ENCODE results near the gene GNG4.
"Not testable (repeated sequence)": the region's sequence is repeated elsewhere in the genome, so short reads cannot be mapped to it uniquely, and the experiment has no call there.

Gene GNG4

GRCh38 chr1:235622936-235623779, 26.4 kb downstream of the GNG4 start:
- no peak overlapping the region for H3K4me3 Mint-ChIP-seq
- H3K9me3 Mint-ChIP-seq, result no peaks in the 10 kb centered on the region
- no peak for ATAC-seq
- H3K27me3 Mint-ChIP-seq, result peaks cover 41% of the 10 kb centered on the region
- no peak overlapping the region for H3K27ac Mint-ChIP-seq
- no peaks in the 10 kb centered on the region for H3K4me1 Mint-ChIP-seq
- no peaks in the 10 kb centered on the region for H3K36me3 Mint-ChIP-seq

- H3K4me1 Mint-ChIP-seq, H3K9me3 Mint-ChIP-seq, H3K36me3 Mint-ChIP-seq, H3K27ac Mint-ChIP-seq, H3K4me3 Mint-ChIP-seq, ATAC-seq: not testable (repeated sequence)
- H3K27me3 Mint-ChIP-seq, result peaks cover 16% of the 10 kb centered on the region
Measured at GRCh38 chr1:235619149-235619548, 30.4 kb downstream of the GNG4 start.

- H3K36me3 Mint-ChIP-seq, result no peaks in the 10 kb centered on the region
- H3K4me1 Mint-ChIP-seq, result no peaks in the 10 kb centered on the region
- no peak overlapping the region for H3K27ac Mint-ChIP-seq
- H3K4me3 Mint-ChIP-seq, result no peak overlapping the region
- ATAC-seq, result no peak
- H3K9me3 Mint-ChIP-seq, result no peaks in the 10 kb centered on the region
- peaks cover 7% of the 10 kb centered on the region for H3K27me3 Mint-ChIP-seq
Measured at GRCh38 chr1:235617808-235618207, 31.8 kb downstream of the GNG4 start.

GRCh38 chr1:235617140-235617539, 32.4 kb downstream of the GNG4 start:
- Mint-ChIP-seq H3K27me3 (peaks cover 7% of the 10 kb centered on the region), H3K4me3 (no peak overlapping the region), H3K4me1 (no peaks in the 10 kb centered on the region), H3K9me3 (no peaks in the 10 kb centered on the region), H3K36me3 (no peaks in the 10 kb centered on the region), H3K27ac (no peak overlapping the region)
- ATAC-seq, result no peak

- no peak overlapping the region for H3K27ac Mint-ChIP-seq
- H3K36me3 Mint-ChIP-seq, result no peaks in the 10 kb centered on the region
- ATAC-seq, result peak; percentile 48
- no peak overlapping the region for H3K4me3 Mint-ChIP-seq
- peaks cover 7% of the 10 kb centered on the region for H3K27me3 Mint-ChIP-seq
- no peaks in the 10 kb centered on the region for H3K4me1 Mint-ChIP-seq
- no peaks in the 10 kb centered on the region for H3K9me3 Mint-ChIP-seq
Measured at GRCh38 chr1:235614442-235614954, 35.1 kb downstream of the GNG4 start.

GRCh38 chr1:235613602-235614001, 36.0 kb downstream of the GNG4 start:
- Mint-ChIP-seq H3K27me3 (peaks cover 7% of the 10 kb centered on the region), H3K4me1 (no peaks in the 10 kb centered on the region), H3K4me3 (no peak overlapping the region), H3K9me3 (no peaks in the 10 kb centered on the region), H3K36me3 (no peaks in the 10 kb centered on the region), H3K27ac (no peak overlapping the region)
- ATAC-seq, result no peak

GRCh38 chr1:235612761-235613160, 36.8 kb downstream of the GNG4 start:
- ATAC-seq, result no peak
- Mint-ChIP-seq H3K27me3 (peaks cover 7% of the 10 kb centered on the region), H3K9me3 (no peaks in the 10 kb centered on the region), H3K4me3 (no peak overlapping the region), H3K4me1 (no peaks in the 10 kb centered on the region), H3K36me3 (no peaks in the 10 kb centered on the region), H3K27ac (no peak overlapping the region)

GRCh38 chr1:235610157-235610556, 39.4 kb downstream of the GNG4 start:
- Mint-ChIP-seq H3K27me3 (peaks cover 7% of the 10 kb centered on the region), H3K9me3 (no peaks in the 10 kb centered on the region), H3K4me3 (no peak overlapping the region), H3K36me3 (no peaks in the 10 kb centered on the region), H3K27ac (no peak overlapping the region), H3K4me1 (no peaks in the 10 kb centered on the region)
- ATAC-seq, result no peak

- no peaks in the 10 kb centered on the region for H3K27me3 Mint-ChIP-seq
- H3K4me1 Mint-ChIP-seq, result no peaks in the 10 kb centered on the region
- no peaks in the 10 kb centered on the region for H3K36me3 Mint-ChIP-seq
- ATAC-seq, result no peak
- H3K27ac Mint-ChIP-seq, result no peak overlapping the region
- H3K9me3 Mint-ChIP-seq, result no peaks in the 10 kb centered on the region
- H3K4me3 Mint-ChIP-seq, result no peak overlapping the region
Measured at GRCh38 chr1:235608278-235608677, 41.3 kb downstream of the GNG4 start.

GRCh38 chr1:235607284-235607683, 42.3 kb downstream of the GNG4 start:
- no peak overlapping the region for H3K4me3 Mint-ChIP-seq
- no peaks in the 10 kb centered on the region for H3K4me1 Mint-ChIP-seq
- no peaks in the 10 kb centered on the region for H3K27me3 Mint-ChIP-seq
- no peak for ATAC-seq
- H3K9me3 Mint-ChIP-seq, result no peaks in the 10 kb centered on the region
- no peak overlapping the region for H3K27ac Mint-ChIP-seq
- no peaks in the 10 kb centered on the region for H3K36me3 Mint-ChIP-seq

GRCh38 chr1:235601104-235601503, 48.5 kb downstream of the GNG4 start:
- no peak for ATAC-seq
- H3K4me3 Mint-ChIP-seq, result no peak overlapping the region
- no peaks in the 10 kb centered on the region for H3K4me1 Mint-ChIP-seq
- no peaks in the 10 kb centered on the region for H3K36me3 Mint-ChIP-seq
- no peak overlapping the region for H3K27ac Mint-ChIP-seq
- no peaks in the 10 kb centered on the region for H3K9me3 Mint-ChIP-seq
- H3K27me3 Mint-ChIP-seq, result no peaks in the 10 kb centered on the region

GRCh38 chr1:235599536-235599935, 50.0 kb downstream of the GNG4 start:
- Mint-ChIP-seq H3K4me1 (no peaks in the 10 kb centered on the region), H3K36me3 (no peaks in the 10 kb centered on the region), H3K27ac (no peak overlapping the region), H3K9me3 (no peaks in the 10 kb centered on the region), H3K4me3 (no peak overlapping the region), H3K27me3 (peaks cover 8% of the 10 kb centered on the region)
- ATAC-seq, result no peak

GRCh38 chr1:235597867-235598553, 51.6 kb downstream of the GNG4 start:
- Mint-ChIP-seq H3K27me3 (peaks cover 23% of the 10 kb centered on the region), H3K9me3 (no peaks in the 10 kb centered on the region), H3K36me3 (no peaks in the 10 kb centered on the region), H3K27ac (no peak overlapping the region), H3K4me3 (no peak overlapping the region), H3K4me1 (no peaks in the 10 kb centered on the region)
- no peak for ATAC-seq

- H3K4me1 Mint-ChIP-seq, result no peaks in the 10 kb centered on the region
- H3K27ac Mint-ChIP-seq, result no peak overlapping the region
- no peak for ATAC-seq
- H3K9me3 Mint-ChIP-seq, result peaks cover 4% of the 10 kb centered on the region
- no peaks in the 10 kb centered on the region for H3K36me3 Mint-ChIP-seq
- no peak overlapping the region for H3K4me3 Mint-ChIP-seq
- peaks cover 51% of the 10 kb centered on the region for H3K27me3 Mint-ChIP-seq
Measured at GRCh38 chr1:235595079-235595478, 54.5 kb downstream of the GNG4 start.

- not testable (repeated sequence) for H3K27ac Mint-ChIP-seq, ATAC-seq, H3K36me3 Mint-ChIP-seq, H3K4me3 Mint-ChIP-seq, H3K9me3 Mint-ChIP-seq, H3K4me1 Mint-ChIP-seq
- peaks cover 51% of the 10 kb centered on the region for H3K27me3 Mint-ChIP-seq
Measured at GRCh38 chr1:235594281-235594895, 55.2 kb downstream of the GNG4 start.
